ENCODE results near the gene CLEC4M.

GRCh38 chr19:7739801-7740681 lies 23.0 kb upstream of the CLEC4M start:
- no peak for TF ChIP-seq CTCF (IDR thresholded peaks at IDR 0.05; ENCODE audit: insufficient read depth, low read length, poor library complexity, severe bottlenecking)
- no peak for TF ChIP-seq EZH2phosphoT487 (conservative IDR thresholded peaks at IDR 0.05; ENCODE audit: low read length)

Data from SU-DHL-6 (cell line).